Measurements from ENCODE around the gene ARHGEF9.
"Not testable (repeated sequence)": the region's sequence is repeated elsewhere in the genome, so short reads cannot be mapped to it uniquely, and the experiment has no call there.

Gene ARHGEF9

GRCh38 chrX:63656871-63657580, 128.0 kb downstream of the ARHGEF9 start:
- DNase-seq, result no peak

- no peak for DNase-seq
These were observed 132.8 kb downstream of the ARHGEF9 start for GRCh38 chrX:63652086-63652765.

- not testable (repeated sequence) for DNase-seq
These were observed 139.3 kb downstream of the ARHGEF9 start for GRCh38 chrX:63645748-63646147.

- DNase-seq, result no peak
These were observed 149.3 kb downstream of the ARHGEF9 start for GRCh38 chrX:63635750-63636149.

GRCh38 chrX:63613531-63614028, 171.4 kb downstream of the ARHGEF9 start:
- DNase-seq, result no peak

GRCh38 chrX:63585936-63586335, 199.1 kb downstream of the ARHGEF9 start:
- DNase-seq, result no peak

Measured in suppressor macrophage treated with lipopolysaccharide for 4 hours (primary cell).